NCI-H446 (cell line): ENCODE measurements around the gene TOM1.

ENCODE experiments used
- DNase-seq, 2 experiments: peaks; one replicate each; lab custom pipeline; 2025; lab: John Stamatoyannopoulos, UW

TOM1 gene

DNA sequence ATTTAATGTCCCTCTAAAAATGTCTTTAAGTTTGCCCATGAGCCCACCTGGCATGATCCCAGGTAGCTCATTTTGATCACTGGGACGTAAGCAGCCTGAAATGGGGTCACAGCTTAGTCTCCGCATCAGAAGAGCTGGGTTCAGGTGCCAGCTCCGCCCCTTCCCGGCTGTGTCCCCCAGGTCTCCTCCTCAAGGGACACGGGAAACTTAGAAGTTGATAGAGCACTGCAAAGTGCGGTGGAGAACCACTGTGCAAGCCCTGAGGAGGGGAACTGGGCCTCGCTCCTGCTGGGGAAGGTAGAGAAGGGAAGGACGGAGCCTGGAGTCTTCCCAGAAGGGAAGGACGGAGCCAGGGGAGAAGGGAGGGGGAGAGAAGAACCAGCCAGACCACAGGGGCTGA lies 7.7 kb downstream of the TOM1 start:
- DNase-seq = no peak

DNA sequence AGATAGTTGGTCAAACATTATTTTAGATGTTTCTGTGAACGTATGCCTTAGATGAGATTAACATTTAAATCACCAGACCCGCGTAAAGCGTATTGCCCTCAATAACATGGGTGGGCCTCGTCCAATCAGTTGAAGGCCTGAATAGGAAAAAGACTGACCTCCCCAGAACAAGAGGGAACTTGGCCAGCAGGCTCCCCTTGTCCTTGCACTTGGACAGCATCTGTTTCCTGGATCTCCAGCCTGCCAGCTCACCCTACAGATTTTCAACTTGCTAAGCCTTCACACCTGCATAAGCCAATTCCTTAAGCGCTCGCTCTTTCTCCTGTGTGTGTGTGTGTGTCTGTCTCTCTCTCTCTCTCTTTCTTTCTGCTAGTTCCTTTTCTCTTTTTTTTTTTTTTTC lies 8.2 kb downstream of the TOM1 start:
- DNase-seq = no peak

DNA sequence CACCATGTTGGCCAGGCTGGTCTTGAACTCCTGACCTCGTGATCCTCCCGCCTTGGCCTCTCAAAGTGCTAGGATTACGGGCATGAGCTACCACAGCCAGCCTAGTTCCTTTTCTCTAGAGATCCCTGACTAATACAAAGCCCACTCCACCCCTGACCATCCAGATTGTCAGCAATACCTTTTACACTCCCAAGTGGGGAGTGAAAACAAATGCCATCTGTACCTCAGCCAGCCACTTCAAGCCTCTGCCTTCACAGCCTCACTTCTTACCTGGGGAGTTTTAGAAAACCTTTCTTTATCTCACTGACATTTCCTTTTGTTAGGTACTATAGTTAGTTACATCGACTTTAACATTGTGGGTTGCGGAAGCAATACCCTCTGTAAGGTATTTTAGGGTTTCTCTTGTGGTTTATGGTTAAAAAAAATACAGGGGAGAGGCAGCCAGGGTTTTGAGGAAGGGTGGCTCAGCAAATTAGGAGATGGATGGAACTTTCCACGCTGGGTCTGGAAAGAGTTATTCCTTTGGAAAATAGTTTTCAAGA lies 8.9 kb downstream of the TOM1 start:
- no peak for DNase-seq

GRCh38 chr22:35310556-35311550 lies 11.2 kb downstream of the TOM1 start:
- no peak for DNase-seq

- DNase-seq = no peak
Measured at GRCh38 chr22:35311551-35311999, 11.9 kb downstream of the TOM1 start.

- no peak for DNase-seq
Measured at GRCh38 chr22:35312198-35313059, 12.7 kb downstream of the TOM1 start.

- no peak for DNase-seq
Measured at GRCh38 chr22:35313311-35314121, 13.8 kb downstream of the TOM1 start.

DNA sequence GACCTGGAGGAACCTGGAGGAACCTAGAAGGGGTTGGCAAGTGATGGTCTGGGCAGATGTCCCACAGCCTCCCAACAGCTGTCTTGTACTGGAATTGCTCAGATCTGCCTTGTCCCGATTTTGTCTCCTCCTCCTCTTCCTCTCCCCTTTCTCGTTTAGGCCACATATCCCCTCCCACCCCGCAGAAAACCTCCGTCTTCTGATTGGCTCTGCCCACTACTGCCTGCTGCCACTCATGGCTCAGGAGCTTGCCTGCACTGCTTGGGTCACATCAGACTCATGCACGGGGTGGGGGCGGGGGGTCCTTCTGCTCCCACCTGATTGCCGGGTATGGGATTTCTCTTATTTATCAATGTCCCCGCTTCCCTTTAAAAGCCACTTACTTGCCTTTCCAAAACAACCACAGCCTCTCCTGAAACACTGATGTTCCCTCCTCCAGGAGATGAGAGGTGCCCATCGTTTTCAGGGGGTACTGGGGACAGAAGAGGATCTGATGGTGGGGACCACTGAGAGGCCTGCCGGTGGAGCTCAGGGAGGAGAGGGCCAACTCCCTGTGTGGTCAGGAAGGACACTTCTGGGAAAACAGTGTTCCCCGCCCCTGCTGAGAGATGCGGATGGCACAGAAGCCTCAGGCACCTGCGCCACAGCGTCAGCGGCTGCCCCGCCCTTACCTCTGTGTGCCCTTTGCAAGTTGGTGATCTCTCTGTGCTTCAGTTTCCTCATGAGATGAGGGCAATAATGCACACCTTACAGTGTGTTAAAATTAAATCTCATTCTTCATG lies 14.7 kb downstream of the TOM1 start:
- no peak for DNase-seq

- no peak for DNase-seq
Measured at GRCh38 chr22:35315141-35315854, 15.6 kb downstream of the TOM1 start.

- no peak for DNase-seq
Measured at GRCh38 chr22:35315855-35316745, 16.4 kb downstream of the TOM1 start.

- DNase-seq = no peak
Measured at GRCh38 chr22:35316751-35317150, 17.1 kb downstream of the TOM1 start.

- no peak for DNase-seq
Measured at GRCh38 chr22:35317680-35318290, 18.1 kb downstream of the TOM1 start.

GRCh38 chr22:35318346-35319215 lies 18.9 kb downstream of the TOM1 start:
- no peak for DNase-seq

DNA sequence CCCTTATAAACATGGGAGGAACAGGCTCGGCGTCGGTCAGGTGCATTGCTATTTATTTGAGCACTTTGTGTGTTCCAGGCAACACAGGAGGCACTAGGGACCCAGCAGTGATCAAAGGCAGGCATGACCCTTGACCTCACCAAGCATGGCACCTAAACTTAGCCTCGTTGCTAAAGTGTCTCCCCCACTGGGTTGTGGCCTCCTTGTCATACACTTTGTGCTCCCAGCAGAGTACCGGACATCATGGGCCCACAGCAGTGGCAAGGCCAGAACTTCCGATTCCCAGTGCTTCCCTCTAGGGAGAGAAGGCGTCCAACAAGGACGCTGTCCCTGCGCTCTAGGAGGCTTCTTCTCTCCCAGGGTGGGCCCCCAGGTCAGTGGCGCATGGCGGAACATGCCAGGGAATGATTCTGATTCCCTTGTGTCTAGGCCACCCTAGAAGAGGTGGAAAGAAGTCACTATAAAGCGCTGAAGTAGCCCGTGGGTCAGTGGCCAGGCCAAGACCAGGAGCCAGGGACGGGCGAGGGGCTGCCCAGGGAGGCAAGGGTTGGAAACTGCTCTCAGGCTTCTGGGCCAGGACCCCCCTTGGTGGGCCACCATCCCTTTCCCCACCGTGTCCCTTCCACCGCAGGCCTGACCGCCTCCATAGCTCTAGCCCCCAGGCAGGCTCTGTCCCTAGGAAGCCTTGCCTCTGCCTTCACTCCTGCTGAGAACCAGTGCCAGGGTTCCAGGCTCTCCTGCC lies 19.7 kb downstream of the TOM1 start:
- no peak for DNase-seq

DNA sequence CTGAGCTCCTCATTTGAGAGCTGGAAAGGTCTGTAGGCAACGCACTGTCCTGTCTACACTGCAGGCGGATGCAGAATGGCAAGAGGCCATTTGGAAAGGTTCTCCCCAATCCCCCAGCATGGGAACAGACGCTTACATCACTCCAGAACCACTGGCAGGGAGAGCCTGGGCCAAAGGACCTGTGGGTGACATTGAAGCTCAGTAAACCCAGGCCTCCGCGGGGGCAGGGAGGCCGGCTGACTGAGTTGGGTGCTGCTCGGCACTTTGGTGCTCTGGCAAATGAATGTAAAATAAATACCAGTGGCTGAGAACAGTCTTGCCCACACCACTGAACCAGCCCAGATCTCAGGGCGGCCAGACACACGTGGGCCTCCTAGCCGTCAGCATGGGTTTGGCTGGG lies 22.4 kb downstream of the TOM1 start:
- no peak for DNase-seq

GRCh38 chr22:35322893-35323292 lies 23.2 kb downstream of the TOM1 start:
- DNase-seq = no peak

DNA sequence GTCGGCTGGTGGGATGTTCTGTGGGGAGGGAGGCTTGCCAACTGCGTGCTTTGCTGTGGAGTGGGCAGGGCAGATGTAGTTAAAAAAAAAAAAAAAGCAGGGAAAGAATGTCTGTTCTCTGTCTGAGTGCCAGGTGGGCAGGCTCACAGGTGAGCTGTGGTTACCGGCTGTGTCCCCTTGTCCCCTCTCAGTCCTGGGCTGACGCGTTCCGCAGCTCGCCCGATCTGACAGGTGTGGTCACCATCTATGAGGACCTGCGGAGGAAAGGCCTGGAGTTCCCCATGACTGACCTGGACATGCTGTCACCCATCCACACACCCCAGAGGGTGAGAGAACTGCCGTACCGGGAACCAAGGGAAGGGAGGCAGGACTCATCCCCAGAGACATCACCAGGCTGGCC lies 23.6 kb downstream of the TOM1 start:
- DNase-seq = no peak
